HEK293 (cell line): Measurements from ENCODE around the gene BCL2.

Experiments used
- ATF2 ChIP-seq: fragments of 450-650 bp; formaldehyde crosslinking; IDR thresholded peaks from 2 replicates; pipeline ENCODE4 v1.5.1; 2016; ENCODE audit warnings: missing biosample characterization, missing genetic modification characterization, low read depth
- KLF16 ChIP-seq: fragments of 450-650 bp; formaldehyde crosslinking; IDR thresholded peaks from 2 replicates; pipeline ENCODE4 v1.5.1; 2017; ENCODE audit warnings: missing biosample characterization, missing genetic modification characterization
- MYNN ChIP-seq: fragments of 450-650 bp; formaldehyde crosslinking; IDR thresholded peaks from 2 replicates; pipeline ENCODE4 v1.5.1; 2016; ENCODE audit warnings: missing biosample characterization, missing genetic modification characterization, borderline replicate concordance
- SP2 ChIP-seq: fragments of 450-650 bp; formaldehyde crosslinking; IDR thresholded peaks from 2 replicates; pipeline ENCODE4 v1.5.1; 2016; ENCODE audit warnings: missing biosample characterization, missing genetic modification characterization
- YY1 ChIP-seq: fragments of 450-650 bp; formaldehyde crosslinking; IDR thresholded peaks from 2 replicates; pipeline ENCODE4 v1.5.1; 2018; ENCODE audit warnings: missing biosample characterization, missing genetic modification characterization
- ZNF121 ChIP-seq: fragments of 450-650 bp; formaldehyde crosslinking; IDR thresholded peaks from 2 replicates; pipeline ENCODE4 v1.5.1; 2016; ENCODE audit warnings: missing biosample characterization, missing genetic modification characterization
- ZNF155 ChIP-seq: fragments of 450-650 bp; formaldehyde crosslinking; IDR thresholded peaks from 2 replicates; pipeline ENCODE4 v1.5.1; 2016; ENCODE audit warnings: missing biosample characterization, missing genetic modification characterization
- ZNF184 ChIP-seq: fragments of 450-650 bp; IDR thresholded peaks from 2 replicates; pipeline ENCODE4 v1.5.1; 2018; ENCODE audit warnings: missing biosample characterization, mild to moderate bottlenecking, missing genetic modification characterization
- ZNF76 ChIP-seq: fragments of 450-650 bp; formaldehyde crosslinking; IDR thresholded peaks from 2 replicates; pipeline ENCODE4; 2016; ENCODE audit warnings: low read depth, missing biosample characterization, missing genetic modification characterization, borderline replicate concordance
- ZNF776 ChIP-seq: fragments of 450-650 bp; formaldehyde crosslinking; IDR thresholded peaks from 2 replicates; pipeline ENCODE4 v1.5.0; 2017; ENCODE audit warnings: missing biosample characterization, missing genetic modification characterization, borderline replicate concordance
- ZNF830 ChIP-seq: fragments of 450-650 bp; IDR thresholded peaks from 2 replicates; pipeline ENCODE4 v1.5.0; 2018; ENCODE audit warnings: missing biosample characterization, missing genetic modification characterization, low read depth, mild to moderate bottlenecking, moderate library complexity
- TF ChIP-seq, protein P1 (sequence below): fragments of 450-650 bp; formaldehyde crosslinking; IDR thresholded peaks from 2 replicates; pipeline ENCODE4 v1.5.1; 2016; ENCODE audit warnings: missing biosample characterization, missing genetic modification characterization

DNA sequence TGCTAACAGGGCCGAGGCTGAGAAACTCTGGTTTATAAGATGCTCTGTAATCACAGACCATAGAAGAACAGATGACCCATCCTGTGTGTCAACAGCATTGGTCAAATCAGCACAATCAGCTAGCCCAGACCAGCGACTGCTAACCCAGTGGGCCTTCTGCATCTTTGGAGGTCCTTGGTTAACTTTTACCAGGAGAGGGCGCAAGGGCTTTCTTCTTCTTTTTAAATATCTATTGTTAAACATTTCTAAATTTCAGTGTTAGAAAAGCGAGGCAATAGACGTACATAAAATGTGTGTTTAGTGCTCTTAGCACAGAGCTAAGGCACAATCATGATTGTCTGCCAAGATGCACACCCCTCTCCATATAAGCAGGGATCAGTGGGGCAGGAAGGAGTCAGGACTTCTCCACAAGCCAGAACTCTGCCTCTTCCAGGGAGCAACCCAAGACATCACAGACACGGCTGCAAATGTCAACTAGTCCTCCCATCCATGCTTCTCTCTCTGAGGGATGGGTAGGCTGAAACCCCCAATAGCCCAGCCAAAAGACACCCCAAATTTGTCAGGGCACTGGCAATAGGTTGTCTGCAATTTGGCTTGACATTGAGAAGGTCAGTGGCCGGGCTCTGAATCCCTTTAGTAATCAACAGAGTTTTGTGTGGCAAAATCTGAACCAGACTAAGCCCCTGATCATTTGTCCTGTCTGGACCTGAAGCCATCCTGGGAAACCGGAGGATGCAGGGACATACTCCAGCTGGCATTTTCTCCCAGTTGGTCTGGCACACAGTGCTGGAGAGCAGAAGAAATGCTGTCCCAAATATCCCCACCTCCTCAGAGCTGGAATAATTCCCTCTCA is 188.2 kb downstream of the BCL2 start:
- TF ChIP-seq, protein P1, sequence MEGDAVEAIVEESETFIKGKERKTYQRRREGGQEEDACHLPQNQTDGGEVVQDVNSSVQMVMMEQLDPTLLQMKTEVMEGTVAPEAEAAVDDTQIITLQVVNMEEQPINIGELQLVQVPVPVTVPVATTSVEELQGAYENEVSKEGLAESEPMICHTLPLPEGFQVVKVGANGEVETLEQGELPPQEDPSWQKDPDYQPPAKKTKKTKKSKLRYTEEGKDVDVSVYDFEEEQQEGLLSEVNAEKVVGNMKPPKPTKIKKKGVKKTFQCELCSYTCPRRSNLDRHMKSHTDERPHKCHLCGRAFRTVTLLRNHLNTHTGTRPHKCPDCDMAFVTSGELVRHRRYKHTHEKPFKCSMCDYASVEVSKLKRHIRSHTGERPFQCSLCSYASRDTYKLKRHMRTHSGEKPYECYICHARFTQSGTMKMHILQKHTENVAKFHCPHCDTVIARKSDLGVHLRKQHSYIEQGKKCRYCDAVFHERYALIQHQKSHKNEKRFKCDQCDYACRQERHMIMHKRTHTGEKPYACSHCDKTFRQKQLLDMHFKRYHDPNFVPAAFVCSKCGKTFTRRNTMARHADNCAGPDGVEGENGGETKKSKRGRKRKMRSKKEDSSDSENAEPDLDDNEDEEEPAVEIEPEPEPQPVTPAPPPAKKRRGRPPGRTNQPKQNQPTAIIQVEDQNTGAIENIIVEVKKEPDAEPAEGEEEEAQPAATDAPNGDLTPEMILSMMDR (tag by site-specific recombination) = peak; percentile 25; the same call in 1 of the 2 replicates
- TF ChIP-seq ZNF155 (tag by site-specific recombination) = no peak
- no peak for TF ChIP-seq MYNN (tag by site-specific recombination)
- no peak for TF ChIP-seq ZNF184 (tag by site-specific recombination)
- TF ChIP-seq ATF2 (tag by site-specific recombination) = no peak
- no peak for TF ChIP-seq KLF16
- no peak for TF ChIP-seq YY1 (tag by site-specific recombination)
- no peak for TF ChIP-seq SP2
- TF ChIP-seq ZNF76 (tag by site-specific recombination) = no peak
- TF ChIP-seq ZNF830 (tag by site-specific recombination) = no peak
- TF ChIP-seq ZNF776 (tag by site-specific recombination) = no peak
- TF ChIP-seq ZNF121 = no peak
